Fibroblast of mammary gland (primary cell): ENCODE measurements around the gene ESPN.

ENCODE experiments used
- DNase-seq: peaks from one replicate; pipeline ENCODE4 v3.0.0-alpha.2; 2010; ENCODE audit warnings: low read depth
- H3K4me3 ChIP-seq: 2 replicates; pipeline ENCODE4 v1.5.1; 2011; ENCODE audit warnings: low read depth, mild to moderate bottlenecking, low read length, moderate library complexity; ENCODE audit not compliant: control insufficient read depth
- CTCF ChIP-seq: conservative IDR thresholded peaks from 2 replicates; pipeline ENCODE4 v1.5.1; 2011; ENCODE audit warnings: low read depth, low read length, inconsistent platforms; ENCODE audit not compliant: control insufficient read depth, insufficient read depth

The ESPN gene

DNA sequence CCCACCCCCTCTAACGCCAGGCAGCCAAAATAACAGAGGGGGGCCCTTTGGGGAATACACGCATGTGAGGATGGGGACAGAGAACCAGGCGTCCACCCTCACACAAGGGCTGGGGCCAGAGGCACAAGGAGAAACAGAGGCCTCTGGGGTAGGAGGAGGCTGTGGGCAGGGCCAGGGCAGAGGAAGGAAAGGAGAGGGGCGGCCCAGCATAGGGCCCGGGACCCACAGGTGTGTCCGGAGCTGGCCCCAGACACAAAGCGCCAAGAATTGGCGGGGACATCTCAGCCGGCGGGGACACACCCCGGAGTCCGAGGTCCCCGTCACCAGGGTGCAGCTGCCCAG, 60.2 kb downstream of the ESPN start:
- no peak for TF ChIP-seq CTCF
- no peak overlapping the region for H3K4me3 ChIP-seq
- DNase-seq = no peak

DNA sequence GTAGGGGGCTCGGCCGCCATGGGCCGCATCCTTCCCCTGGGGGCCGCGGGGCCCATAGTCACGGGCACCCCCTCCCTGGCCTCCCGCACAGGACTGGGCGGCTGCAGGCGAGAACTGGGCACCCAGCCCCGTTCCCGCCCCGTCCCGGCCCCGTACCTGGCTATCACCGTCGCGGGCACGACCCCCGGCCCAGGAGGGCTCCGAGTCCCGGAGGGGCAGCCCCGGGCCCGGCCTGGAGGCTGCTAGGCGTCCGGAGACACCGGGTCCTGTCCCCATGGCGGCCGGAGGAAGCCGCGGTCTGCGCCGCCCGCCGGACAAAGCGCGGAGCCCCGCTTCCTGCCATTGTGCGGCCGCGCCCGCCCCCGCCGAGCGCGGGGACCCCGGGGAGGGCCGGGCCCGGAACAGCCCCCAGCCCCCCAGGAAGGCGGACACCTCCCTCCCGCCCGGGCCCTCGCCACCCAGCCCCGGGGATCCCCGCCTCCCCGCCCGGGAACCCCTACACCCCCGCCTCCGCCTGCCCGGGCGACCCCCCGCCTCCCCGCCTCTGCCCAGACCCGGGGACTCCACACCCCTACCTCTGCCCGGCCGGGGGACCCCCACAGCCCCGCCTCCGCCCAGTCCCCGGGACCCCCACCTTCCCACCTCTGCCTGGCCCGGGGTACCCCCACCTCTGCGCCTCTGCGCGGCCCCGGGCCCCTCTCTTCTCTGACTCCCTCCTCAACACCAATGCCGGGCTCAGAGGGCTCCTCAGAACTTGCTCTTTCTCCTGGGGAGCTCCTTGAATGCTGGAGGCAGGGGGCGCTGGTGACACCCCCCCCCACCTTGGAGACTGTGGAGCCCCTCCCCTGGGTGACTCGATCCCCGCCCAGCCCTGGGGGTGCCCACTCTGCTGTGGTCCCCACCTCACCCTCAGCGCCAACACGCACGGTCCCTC, 60.9 kb downstream of the ESPN start:
- H3K4me3 ChIP-seq = no peak overlapping the region
- DNase-seq = no peak
- TF ChIP-seq CTCF = no peak

GRCh38 chr1:6486433-6487011, 61.9 kb downstream of the ESPN start:
- peak; percentile 74 for DNase-seq
- no peak overlapping the region for H3K4me3 ChIP-seq
- peak; percentile 86 for TF ChIP-seq CTCF

DNA sequence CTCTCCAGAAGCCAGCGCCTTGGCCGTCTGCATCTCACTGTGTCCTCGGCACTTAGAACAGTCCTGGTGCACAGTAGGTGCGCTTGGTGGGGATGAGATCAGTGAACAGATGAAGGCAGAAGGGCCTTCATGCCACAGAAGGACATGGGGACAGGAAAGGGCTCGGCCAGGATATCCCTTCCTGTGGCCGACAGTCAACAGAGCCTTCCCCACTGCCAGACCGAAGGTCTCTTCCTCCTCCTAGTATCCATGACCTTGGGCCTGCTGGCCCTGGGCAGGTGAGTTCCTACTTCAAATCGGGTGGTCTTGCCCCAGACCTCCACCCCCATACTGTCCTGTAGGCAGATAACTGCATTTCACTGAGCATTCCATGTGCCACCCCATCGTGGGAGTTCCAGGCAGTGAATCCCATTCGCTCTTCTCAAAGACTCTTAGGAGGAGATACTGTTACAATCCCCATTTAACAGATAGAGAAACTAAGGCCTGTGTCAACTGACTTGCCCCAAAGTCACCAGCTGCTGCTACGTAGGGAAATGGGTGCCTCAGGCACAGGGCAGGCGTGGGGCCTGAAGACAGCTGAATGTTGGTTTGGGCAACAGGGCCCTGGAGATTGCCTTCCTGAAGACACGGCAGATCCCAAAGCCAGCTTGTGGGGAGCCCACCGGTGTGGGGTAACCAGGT, 63.4 kb downstream of the ESPN start:
- no peak for TF ChIP-seq CTCF
- no peak overlapping the region for H3K4me3 ChIP-seq
- DNase-seq = no peak

- DNase-seq = no peak
- no peak for TF ChIP-seq CTCF
- no peak overlapping the region for H3K4me3 ChIP-seq
These were observed 64.2 kb downstream of the ESPN start for GRCh38 chr1:6488602-6489382.

DNA sequence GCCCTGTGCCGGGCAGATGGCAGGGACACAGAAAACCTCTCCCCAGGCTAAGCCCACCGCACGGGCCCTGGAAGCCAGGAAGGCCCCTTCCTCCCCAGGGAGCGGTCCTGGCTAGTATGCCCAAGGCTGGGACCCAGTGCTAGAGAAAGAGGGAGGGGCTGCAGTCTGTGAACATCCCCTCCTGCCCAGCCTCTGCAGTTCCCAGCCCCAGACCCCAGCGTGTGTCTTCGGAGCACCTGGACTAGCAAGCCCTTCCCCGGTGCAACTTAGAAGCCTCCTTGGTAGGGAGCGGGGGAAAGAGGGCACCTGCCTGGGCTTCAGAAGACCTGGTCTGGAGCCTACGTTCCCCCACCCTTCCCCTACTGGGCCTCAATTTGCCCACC, 64.8 kb downstream of the ESPN start:
- no peak overlapping the region for H3K4me3 ChIP-seq
- TF ChIP-seq CTCF = no peak
- no peak for DNase-seq
